ENCODE results near the gene RIMBP2.

RIMBP2 gene

DNA sequence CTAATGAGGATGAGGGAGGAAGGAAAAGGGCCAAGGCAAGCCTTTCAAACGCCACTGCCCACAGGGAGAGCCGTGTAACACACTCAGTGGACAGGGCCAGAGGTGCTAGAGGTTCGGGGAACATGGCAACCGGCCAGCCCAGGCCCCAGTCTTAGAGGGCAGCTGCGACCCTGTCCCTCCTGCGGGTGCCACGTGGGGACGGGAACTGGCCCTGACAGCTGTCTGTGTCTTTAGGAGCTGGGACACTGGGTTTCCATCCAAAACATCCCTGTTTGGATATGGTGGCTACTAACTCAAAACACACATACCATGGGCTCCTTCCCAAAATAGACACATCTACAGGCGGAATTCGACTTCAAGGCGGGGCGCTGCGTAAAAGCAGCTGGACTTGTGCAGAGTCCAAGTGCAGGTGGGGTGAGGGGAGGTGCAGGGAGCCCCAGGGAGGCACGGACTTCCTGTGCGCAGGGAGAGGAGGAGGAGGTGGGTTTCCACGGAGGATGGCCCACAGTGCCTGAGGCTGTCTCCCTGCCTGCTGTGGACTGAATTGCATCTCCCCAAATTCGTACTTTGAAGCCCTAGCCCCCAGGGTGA, 193.8 kb downstream of the RIMBP2 start:
- no peak for TF ChIP-seq SIN3A (IDR thresholded peaks at IDR 0.05; ENCODE audit: borderline replicate concordance, insufficient read depth, low read length)
- TF ChIP-seq, protein P1, sequence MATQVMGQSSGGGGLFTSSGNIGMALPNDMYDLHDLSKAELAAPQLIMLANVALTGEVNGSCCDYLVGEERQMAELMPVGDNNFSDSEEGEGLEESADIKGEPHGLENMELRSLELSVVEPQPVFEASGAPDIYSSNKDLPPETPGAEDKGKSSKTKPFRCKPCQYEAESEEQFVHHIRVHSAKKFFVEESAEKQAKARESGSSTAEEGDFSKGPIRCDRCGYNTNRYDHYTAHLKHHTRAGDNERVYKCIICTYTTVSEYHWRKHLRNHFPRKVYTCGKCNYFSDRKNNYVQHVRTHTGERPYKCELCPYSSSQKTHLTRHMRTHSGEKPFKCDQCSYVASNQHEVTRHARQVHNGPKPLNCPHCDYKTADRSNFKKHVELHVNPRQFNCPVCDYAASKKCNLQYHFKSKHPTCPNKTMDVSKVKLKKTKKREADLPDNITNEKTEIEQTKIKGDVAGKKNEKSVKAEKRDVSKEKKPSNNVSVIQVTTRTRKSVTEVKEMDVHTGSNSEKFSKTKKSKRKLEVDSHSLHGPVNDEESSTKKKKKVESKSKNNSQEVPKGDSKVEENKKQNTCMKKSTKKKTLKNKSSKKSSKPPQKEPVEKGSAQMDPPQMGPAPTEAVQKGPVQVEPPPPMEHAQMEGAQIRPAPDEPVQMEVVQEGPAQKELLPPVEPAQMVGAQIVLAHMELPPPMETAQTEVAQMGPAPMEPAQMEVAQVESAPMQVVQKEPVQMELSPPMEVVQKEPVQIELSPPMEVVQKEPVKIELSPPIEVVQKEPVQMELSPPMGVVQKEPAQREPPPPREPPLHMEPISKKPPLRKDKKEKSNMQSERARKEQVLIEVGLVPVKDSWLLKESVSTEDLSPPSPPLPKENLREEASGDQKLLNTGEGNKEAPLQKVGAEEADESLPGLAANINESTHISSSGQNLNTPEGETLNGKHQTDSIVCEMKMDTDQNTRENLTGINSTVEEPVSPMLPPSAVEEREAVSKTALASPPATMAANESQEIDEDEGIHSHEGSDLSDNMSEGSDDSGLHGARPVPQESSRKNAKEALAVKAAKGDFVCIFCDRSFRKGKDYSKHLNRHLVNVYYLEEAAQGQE (IDR thresholded peaks at IDR 0.05; ENCODE audit: insufficient read depth in 1 of 2, low read depth in 2 of 2, low read length in 2 of 2), result no peak
- TF ChIP-seq TAF1 (IDR thresholded peaks at IDR 0.05; ENCODE audit: borderline replicate concordance, insufficient read depth, low read length), result no peak

DNA sequence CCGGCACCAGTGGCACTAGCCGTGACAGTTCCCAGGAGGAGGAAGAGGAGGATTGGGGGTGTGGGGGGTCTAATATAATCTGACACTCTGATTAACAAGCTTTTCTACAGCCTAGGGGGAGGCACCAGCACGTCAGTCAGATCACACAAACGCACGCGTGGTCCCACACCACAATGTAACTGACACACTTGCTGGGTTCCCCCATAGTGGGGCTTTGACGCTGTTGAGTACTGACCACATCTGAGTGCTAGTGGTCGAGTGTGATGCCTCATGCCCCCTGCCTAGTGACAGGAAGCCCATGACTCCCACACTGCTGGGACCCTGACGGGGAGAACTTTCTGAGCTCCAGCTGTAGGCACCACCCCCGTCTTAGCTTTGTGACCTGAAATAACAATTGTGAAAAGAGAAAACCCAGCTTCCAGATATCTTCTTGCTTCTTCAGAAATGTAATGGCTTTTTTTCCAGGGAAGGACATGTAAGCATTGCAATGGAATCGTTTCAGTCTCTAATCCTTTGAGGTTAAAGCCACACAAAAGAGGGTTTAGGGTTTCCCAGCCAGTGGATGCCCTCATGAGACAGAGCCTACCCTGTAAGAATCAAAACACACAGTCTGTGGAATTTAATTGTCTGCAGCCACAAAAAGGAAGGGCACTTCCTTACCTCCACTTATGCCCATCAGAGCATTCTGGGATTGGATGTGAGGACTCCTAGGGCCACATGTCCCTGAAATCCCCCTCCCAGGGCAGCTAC, 194.5 kb downstream of the RIMBP2 start:
- TF ChIP-seq FOXP2 (optimal IDR thresholded peaks at IDR 0.05; ENCODE audit: borderline replicate concordance, extremely low read depth, extremely low read length, insufficient read depth) (no peak), SIN3A (IDR thresholded peaks at IDR 0.05; ENCODE audit: borderline replicate concordance, insufficient read depth, low read length) (no peak), TAF1 (IDR thresholded peaks at IDR 0.05; ENCODE audit: borderline replicate concordance, insufficient read depth, low read length) (no peak), POLR2AphosphoS5 (IDR thresholded peaks at IDR 0.05; ENCODE audit: low read depth, low read length) (no peak)
- TF ChIP-seq, protein P1 (IDR thresholded peaks at IDR 0.05; ENCODE audit: insufficient read depth in 1 of 2, low read depth in 2 of 2, low read length in 2 of 2), result no peak

DNA sequence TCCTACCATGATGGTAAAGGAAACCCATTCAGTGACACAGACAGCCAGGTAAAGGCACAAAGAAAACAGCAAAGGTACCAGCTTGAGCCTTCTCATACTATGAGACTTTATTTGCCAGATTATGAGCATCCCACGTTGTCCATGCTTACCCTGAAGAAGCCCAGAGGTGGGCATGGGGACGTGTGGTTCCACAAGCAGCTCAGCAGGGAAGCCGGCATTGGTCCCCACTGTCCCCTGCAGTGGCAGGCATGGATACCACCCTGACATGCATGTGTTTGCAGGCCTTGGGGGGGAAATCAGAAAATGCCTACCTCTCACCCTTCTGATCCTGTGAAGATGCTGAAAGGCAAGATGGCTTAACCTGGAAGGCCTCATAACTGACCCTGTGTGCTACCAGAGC, 195.3 kb downstream of the RIMBP2 start:
- TF ChIP-seq, protein P1 (IDR thresholded peaks at IDR 0.05; ENCODE audit: insufficient read depth in 1 of 2, low read depth in 2 of 2, low read length in 2 of 2), result no peak

DNA sequence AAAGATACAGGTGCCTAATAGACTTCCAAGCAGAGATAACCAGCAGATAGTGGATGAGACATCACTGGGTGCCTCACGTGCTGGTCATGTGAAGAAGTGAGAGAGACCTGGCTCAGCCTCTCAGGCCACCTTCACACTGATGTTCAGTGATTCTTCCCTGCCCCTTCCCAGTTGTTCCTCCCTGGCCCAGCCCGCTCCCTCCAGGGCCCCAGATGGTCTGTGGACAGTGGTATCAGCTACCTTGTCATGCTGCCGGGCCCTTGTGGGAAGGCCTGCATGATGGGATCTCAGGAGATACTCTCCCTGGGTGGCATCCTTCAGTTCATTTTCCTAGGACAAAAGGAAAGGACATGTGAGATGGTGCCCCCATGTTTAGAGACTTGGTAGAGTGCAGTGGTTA, 198.5 kb downstream of the RIMBP2 start:
- TF ChIP-seq TAF1 (IDR thresholded peaks at IDR 0.05; ENCODE audit: borderline replicate concordance, insufficient read depth, low read length) (no peak), SIN3A (IDR thresholded peaks at IDR 0.05; ENCODE audit: borderline replicate concordance, insufficient read depth, low read length) (no peak), FOXP2 (optimal IDR thresholded peaks at IDR 0.05; ENCODE audit: borderline replicate concordance, extremely low read depth, extremely low read length, insufficient read depth) (no peak), POLR2AphosphoS5 (IDR thresholded peaks at IDR 0.05; ENCODE audit: low read depth, low read length) (no peak)
- TF ChIP-seq, protein P1 (IDR thresholded peaks at IDR 0.05; ENCODE audit: insufficient read depth in 1 of 2, low read depth in 2 of 2, low read length in 2 of 2), result no peak

DNA sequence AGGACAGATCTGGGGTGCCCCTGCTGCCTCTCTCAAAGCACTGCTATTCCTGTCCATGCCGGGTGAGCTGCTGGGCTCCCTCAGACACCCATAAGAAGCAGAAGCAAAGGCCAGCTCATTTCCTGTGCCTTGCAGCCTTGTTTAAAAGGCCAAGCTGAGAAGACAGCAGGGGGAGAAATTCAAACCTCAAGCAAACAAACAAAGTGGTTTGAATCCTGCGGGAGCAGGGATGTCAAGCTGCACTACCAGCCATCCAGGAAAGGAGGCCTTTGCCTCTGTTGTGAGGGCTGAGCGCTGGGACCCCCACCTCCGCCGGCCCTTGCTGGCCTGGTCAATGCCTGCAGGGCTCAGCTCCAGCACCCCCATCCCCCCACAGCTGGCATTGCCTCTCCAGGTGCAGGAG, 201.9 kb downstream of the RIMBP2 start:
- no peak for TF ChIP-seq SIN3A (IDR thresholded peaks at IDR 0.05; ENCODE audit: borderline replicate concordance, insufficient read depth, low read length)
- TF ChIP-seq FOXP2 (optimal IDR thresholded peaks at IDR 0.05; ENCODE audit: borderline replicate concordance, extremely low read depth, extremely low read length, insufficient read depth), result no peak
- no peak for TF ChIP-seq TAF1 (IDR thresholded peaks at IDR 0.05; ENCODE audit: borderline replicate concordance, insufficient read depth, low read length)
- no peak for TF ChIP-seq POLR2AphosphoS5 (IDR thresholded peaks at IDR 0.05; ENCODE audit: low read depth, low read length)
- TF ChIP-seq, protein P1 (IDR thresholded peaks at IDR 0.05; ENCODE audit: insufficient read depth in 1 of 2, low read depth in 2 of 2, low read length in 2 of 2), result no peak

Data from PFSK-1 (cell line).